Cardiac muscle cell (in vitro differentiated cells and primary cell): ENCODE measurements around the gene RPS5. TPM values are rescaled to one million over a fixed set of nuclear protein-coding genes. Genes with fewer than 3 reads are reported as not detected.

Experiments used
- DNase-seq, 2 donors: peaks; one replicate each; pipeline versions ENCODE4 v3.0.0 to v3.0.0-alpha.2; 2010 to 2017; ENCODE audit warnings: low read depth in 1 of 2, low spot score in 1 of 2
- H3K27ac ChIP-seq: fragments of 200-600 bp; sonication (generic); 2 replicates; pipeline ENCODE4 v1.5.1; 2016
- H3K27me3 ChIP-seq: fragments of 200-600 bp; sonication (generic); 2 replicates; pipeline ENCODE4 v1.6.0; 2016; ENCODE audit warnings: control low read depth
- H3K36me3 ChIP-seq: fragments of 200-600 bp; sonication (generic); 2 replicates; pipeline ENCODE4 v1.5.1; 2016; ENCODE audit warnings: control low read depth
- H3K4me1 ChIP-seq: fragments of 200-600 bp; sonication (generic); 2 replicates; pipeline ENCODE4 v1.8.1; 2017; ENCODE audit warnings: low read depth, mild to moderate bottlenecking, mixed run types
- H3K4me3 ChIP-seq: fragments of 200-600 bp; sonication (generic); 2 replicates; pipeline ENCODE4 v1.5.1; 2016; ENCODE audit warnings: mild to moderate bottlenecking
- H3K9me3 ChIP-seq: fragments of 200-600 bp; sonication (generic); 2 replicates; pipeline ENCODE4 v1.5.1; 2017; ENCODE audit warnings: low read depth, mild to moderate bottlenecking, control low read depth
- polyA plus RNA-seq: library from polyadenylated mRNA; unstranded; fragments of >200 nt; fragmentation: Nextera tagmentation; extraction: Ambion mirVana; gene quantifications from 2 replicates; pipeline ENCODE4 v1.2.1, GENCODE V29; 2016
- total RNA-seq: library from RNA; depleted of rRNA; stranded (reverse); fragments of >200 nt; gene quantifications from 2 replicates; pipeline ENCODE4 v1.2.3, GENCODE V29; 2016
- TF ChIP-seq, protein P1 (sequence below): IDR thresholded peaks from 2 replicates; pipeline ENCODE4 v1.5.1; 2012; ENCODE audit warnings: low read depth, mild to moderate bottlenecking, low read length

The RPS5 gene
- total and polyA plus RNA-seq, 2 experiments from 2014 or later: 643 to 1,551 TPM

DNA sequence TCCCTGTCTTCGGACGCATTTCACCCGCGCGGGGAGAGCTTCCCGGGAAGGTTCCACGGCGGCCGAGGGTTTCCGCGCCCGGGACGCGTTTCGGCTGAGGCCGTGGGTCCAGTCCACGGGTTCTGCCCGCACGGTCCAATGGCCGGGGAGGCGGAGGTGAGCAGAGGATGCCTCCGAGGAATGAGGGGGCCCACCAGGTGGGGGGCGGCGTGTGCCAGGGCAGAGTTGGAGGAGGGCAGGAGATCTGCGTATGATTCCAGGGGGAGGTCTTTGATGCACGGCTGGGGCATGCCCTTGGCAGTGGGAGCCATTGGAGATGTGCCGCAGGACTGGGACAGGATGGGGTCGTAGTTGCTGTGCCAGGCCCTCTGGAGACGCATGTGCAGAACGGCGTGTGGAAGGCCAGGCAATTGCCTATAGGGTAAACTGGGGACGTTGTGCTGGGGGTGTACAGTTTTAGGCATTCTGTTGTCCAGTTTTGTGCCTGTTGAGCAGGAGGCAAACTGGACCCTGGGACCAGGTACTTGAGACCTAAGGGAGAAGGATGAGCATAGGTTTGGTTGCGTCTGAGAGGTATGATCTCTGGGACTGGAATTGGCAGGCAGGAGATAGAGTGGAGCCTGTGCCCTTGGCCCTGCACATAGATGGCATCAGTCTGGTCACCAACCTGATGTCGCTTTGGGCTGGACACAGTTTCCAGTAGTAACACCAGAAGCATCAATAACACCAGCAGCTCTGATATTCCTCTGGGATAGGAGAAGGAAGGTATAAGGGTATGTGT, 22.1 kb downstream of the RPS5 start:
- Histone ChIP-seq H3K9me3 (no peaks in the 10 kb centered on the region), H3K27ac (no peak overlapping the region), H3K4me3 (peak overlapping the region; percentile 75), H3K36me3 (no peaks in the 10 kb centered on the region), H3K27me3 (no peaks in the 10 kb centered on the region), H3K4me1 (peaks cover 4% of the 10 kb centered on the region)
- TF ChIP-seq, protein P1, sequence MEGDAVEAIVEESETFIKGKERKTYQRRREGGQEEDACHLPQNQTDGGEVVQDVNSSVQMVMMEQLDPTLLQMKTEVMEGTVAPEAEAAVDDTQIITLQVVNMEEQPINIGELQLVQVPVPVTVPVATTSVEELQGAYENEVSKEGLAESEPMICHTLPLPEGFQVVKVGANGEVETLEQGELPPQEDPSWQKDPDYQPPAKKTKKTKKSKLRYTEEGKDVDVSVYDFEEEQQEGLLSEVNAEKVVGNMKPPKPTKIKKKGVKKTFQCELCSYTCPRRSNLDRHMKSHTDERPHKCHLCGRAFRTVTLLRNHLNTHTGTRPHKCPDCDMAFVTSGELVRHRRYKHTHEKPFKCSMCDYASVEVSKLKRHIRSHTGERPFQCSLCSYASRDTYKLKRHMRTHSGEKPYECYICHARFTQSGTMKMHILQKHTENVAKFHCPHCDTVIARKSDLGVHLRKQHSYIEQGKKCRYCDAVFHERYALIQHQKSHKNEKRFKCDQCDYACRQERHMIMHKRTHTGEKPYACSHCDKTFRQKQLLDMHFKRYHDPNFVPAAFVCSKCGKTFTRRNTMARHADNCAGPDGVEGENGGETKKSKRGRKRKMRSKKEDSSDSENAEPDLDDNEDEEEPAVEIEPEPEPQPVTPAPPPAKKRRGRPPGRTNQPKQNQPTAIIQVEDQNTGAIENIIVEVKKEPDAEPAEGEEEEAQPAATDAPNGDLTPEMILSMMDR: no peak
- peak in 1 of 2 donors; percentile 35 for DNase-seq

DNA sequence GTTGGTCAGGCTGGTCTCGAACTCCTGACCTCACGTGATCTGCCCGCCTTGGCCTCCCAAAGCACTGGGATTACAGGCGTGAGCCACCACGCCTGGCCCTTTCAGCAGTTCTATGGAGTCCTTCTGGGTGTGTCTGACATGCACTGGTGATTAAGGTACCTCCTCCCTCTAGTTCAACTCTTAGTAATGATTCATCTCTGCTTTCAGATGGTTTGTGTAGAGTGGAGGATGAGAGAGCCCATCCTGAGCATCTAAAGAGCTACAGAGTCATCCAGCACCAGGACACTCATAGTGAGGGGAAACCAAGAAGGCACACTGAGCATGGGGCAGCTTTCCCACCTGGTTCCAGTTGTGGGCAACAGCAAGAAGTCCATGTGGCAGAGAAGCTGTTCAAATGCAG, 29.5 kb downstream of the RPS5 start:
- Histone ChIP-seq H3K4me1 (no peaks in the 10 kb centered on the region), H3K36me3 (peaks cover 10% of the 10 kb centered on the region), H3K27me3 (no peaks in the 10 kb centered on the region), H3K9me3 (no peaks in the 10 kb centered on the region), H3K4me3 (no peak overlapping the region), H3K27ac (no peak overlapping the region)
- TF ChIP-seq, protein P1: no peak
- DNase-seq: no peak

DNA sequence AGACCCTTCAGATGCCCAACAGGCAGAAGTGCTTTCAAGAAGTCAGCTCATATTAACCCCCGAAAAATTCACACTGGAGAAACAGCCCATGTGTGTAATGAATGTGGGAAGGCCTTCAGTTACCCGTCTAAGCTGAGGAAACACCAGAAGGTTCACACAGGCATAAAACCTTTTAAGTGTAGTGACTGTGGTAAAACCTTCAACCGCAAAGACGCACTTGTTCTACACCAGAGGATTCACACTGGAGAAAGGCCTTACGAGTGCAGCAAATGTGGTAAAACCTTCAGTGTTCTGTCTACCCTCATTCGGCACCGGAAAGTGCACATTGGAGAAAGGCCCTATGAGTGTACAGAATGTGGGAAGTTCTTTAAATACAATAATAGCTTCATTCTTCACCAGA, 30.0 kb downstream of the RPS5 start:
- no peak overlapping the region for H3K4me3 ChIP-seq
- H3K27me3 ChIP-seq: no peaks in the 10 kb centered on the region
- no peak for DNase-seq
- H3K4me1 ChIP-seq: no peaks in the 10 kb centered on the region
- TF ChIP-seq, protein P1: no peak
- no peak overlapping the region for H3K27ac ChIP-seq
- H3K36me3 ChIP-seq: peaks cover 10% of the 10 kb centered on the region
- H3K9me3 ChIP-seq: no peaks in the 10 kb centered on the region

DNA sequence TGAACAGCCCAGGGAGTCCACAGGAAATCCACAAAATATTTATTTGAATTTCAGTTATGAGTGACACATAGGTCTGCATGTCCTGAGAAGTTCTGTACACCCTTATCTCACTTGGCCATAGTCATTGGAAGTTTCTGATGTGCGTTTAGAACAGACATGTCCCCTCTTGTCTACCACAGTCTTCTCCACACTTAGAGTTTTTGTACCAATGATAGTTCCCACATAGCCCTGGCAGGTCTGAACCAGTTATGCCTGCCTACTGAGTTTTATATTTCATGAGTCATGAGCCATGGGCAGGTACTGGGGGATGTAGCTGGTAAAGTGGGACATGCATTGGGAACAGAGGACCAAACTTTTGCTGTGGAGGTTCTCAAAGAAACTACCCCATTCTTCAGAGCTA, 41.5 kb downstream of the RPS5 start:
- TF ChIP-seq, protein P1: no peak

DNA sequence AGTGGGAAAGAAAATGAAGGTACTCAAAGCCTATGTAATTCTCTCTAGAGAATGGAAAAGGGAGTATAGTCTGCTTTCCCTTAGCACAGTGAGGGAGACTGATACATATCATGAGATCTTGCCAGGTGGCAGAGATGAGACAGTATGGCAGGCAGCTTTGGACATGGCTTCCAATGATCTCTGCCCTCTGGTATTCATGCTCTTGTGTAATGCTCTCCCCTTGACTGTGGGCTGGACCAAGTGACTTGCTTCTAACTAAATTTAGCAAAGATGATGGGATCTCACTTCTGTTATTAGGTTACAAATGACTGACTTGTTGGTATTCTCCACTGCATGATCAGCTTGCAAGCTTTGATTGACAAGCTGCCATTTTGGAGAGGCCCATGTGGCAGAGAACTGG, 42.7 kb downstream of the RPS5 start:
- no peaks in the 10 kb centered on the region for H3K9me3 ChIP-seq
- DNase-seq: no peak
- TF ChIP-seq, protein P1: no peak
- no peak overlapping the region for H3K27ac ChIP-seq
- H3K4me1 ChIP-seq: no peaks in the 10 kb centered on the region
- no peak overlapping the region for H3K4me3 ChIP-seq
- no peaks in the 10 kb centered on the region for H3K36me3 ChIP-seq
- no peaks in the 10 kb centered on the region for H3K27me3 ChIP-seq

More for the DNA sequence above, 41.5 kb downstream of the RPS5 start:
- Histone ChIP-seq H3K9me3 (no peaks in the 10 kb centered on the region), H3K4me1 (no peaks in the 10 kb centered on the region), H3K4me3 (no peak overlapping the region), H3K27me3 (no peaks in the 10 kb centered on the region), H3K36me3 (no peaks in the 10 kb centered on the region), H3K27ac (no peak overlapping the region)
- no peak for DNase-seq
